ENCODE data around the gene RNU6-8. TPM values are rescaled to one million over a fixed set of nuclear protein-coding genes. Genes with fewer than 3 reads are reported as not detected.

RNU6-8 gene
- total RNA-seq = not detected

DNA sequence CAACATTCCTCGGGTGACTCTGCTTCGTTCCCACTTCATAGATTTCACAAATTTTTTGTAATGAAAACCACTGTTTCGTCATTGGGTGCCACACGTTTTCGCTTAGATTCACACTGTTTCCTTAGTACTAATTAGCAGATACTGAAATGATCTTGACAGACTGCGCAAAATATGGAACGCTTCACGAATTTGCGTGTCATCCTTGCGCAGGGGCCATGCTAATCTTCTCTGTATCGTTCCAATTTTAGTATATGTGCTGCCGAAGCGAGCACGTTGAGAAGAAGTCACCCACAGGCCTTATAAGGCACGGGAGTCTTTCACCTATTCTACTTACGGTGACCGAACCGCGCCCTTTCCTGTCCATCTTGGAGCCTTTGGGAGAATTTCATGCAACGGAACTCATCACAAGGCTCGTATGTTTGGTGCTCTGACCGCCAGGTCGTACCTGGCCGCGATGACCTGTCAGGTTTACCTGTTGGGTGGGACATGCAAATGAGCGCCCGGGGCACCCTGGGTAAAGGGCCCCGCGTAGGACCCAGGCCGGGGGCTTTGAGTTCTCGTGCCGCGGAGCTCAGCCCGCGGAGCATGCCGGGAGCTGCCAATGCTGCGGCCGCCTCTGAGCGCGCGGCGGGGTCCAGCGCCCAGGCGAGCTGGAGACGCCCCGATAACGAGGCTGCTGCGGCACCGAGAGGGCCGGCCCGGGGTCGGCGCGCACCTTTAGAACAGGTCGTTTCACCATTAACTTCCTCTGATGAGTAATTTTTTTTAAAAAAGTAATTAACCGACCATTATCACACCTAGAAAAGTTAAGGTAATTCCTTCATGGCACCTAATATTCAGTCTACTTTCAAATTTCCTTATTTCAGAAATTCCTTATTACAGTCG is at the start of gene RNU6-8:
RNU6-8 (minus strand) TSS at position 272 of the 885 bp plus-strand sequence.
- Histone ChIP-seq H3K27me3 (no peaks in the 10 kb centered on the region), H3K4me3 (peak within 1 kb of the TSS; percentile 72 to 75), H3K36me3 (no peaks in the 10 kb centered on the region), H3K27ac (peak within 1 kb of the TSS; percentile 69 to 75), H3K4me1 (no peaks in the 10 kb centered on the region), H3K9me3 (no peaks in the 10 kb centered on the region)
- peak; percentile 40 to 91 for DNase-seq (ENCODE audit: low spot score in 2 of 2)
- intact Hi-C loops (cut with DNase I) = loop anchor here (1.0 to 5.0 kb wide), 7 partner anchors 50 to 1176 kb away; partner anchors contain the start of genes AP4S1, HECTD1, NUBPL and STRN3
- TF ChIP-seq CTCF (IDR thresholded peaks at IDR 0.05) = no peak

GRCh38 chr14:32252030-32252670 is 49.1 kb upstream of the RNU6-8 start:
- H3K9me3 ChIP-seq = no peaks in the 10 kb centered on the region
- no peaks in the 10 kb centered on the region for H3K27me3 ChIP-seq
- no peak overlapping the region for H3K4me3 ChIP-seq
- H3K4me1 ChIP-seq = peaks cover 0 to 7% of the 10 kb centered on the region in 2 donors
- peak; percentile 59 to 92 (median 70) for TF ChIP-seq CTCF (IDR thresholded peaks at IDR 0.05)
- intact Hi-C loops (cut with DNase I) = loop anchor here (1.0 to 10.0 kb wide), 6 partner anchors 49 to 740 kb away; partner anchors contain the start of genes NUBPL, RNU6-7 and RNU6-8
- no peak overlapping the region for H3K27ac ChIP-seq
- no peaks in the 10 kb centered on the region for H3K36me3 ChIP-seq
- DNase-seq (ENCODE audit: low spot score in 2 of 2) = peak in 1 of 2 donors; percentile 77

DNA sequence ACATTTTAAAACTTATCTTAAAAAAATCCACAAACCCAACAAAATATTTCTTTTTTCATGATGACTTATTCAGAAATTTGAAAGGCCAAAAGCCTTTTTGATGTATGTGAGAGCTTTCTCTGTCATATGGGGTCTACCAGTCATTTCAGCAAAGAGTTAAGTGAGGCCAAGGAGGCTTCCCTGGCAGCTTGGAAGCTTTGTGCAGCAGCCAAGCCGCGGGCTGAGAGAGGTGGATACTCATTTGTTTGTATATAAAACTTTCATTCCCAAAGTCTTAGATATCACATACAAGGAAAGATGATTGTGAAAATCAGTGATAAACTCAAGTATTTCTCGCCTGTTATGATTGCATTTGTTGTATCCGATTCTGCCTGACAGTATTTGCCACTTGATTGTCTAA is 48.5 kb upstream of the RNU6-8 start:
- DNase-seq (ENCODE audit: low spot score in 2 of 2) = no peak
- H3K27me3 ChIP-seq = no peaks in the 10 kb centered on the region
- no peak overlapping the region for H3K27ac ChIP-seq
- no peaks in the 10 kb centered on the region for H3K9me3 ChIP-seq
- peaks cover 0 to 7% of the 10 kb centered on the region in 2 donors for H3K4me1 ChIP-seq
- H3K4me3 ChIP-seq = no peak overlapping the region
- H3K36me3 ChIP-seq = no peaks in the 10 kb centered on the region
- intact Hi-C loops (cut with DNase I) = loop anchor here (5.0 to 10.0 kb wide), 4 partner anchors 183 to 739 kb away; partner anchors contain the start of gene NUBPL
- TF ChIP-seq CTCF (IDR thresholded peaks at IDR 0.05) = no peak

DNA sequence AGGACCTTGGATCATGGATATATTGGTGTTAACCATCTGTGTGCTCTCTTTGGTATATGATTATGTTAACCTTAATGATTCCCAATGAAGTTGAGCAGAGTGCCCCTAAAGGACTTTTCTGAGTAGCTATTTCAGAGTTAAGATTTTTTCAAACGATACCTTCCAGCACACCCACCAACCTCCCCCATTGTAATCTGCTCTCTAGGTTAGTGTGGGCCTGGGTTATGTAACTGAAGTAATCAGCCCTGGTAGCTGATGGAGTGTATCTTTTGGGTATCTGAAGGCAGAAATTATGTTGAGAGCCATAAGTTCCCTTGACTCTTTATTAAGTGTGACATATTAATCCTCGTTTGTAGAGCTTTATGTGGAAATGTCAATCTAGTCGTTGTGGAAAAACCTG is 47.6 kb upstream of the RNU6-8 start:
- DNase-seq (ENCODE audit: low spot score in 2 of 2) = no peak
- no peak for TF ChIP-seq CTCF (IDR thresholded peaks at IDR 0.05)
- Histone ChIP-seq H3K4me1 (peaks cover 0 to 6% of the 10 kb centered on the region in 2 donors), H3K4me3 (no peak overlapping the region), H3K36me3 (no peaks in the 10 kb centered on the region), H3K9me3 (no peaks in the 10 kb centered on the region), H3K27me3 (no peaks in the 10 kb centered on the region), H3K27ac (no peak overlapping the region)
- intact Hi-C loops (cut with DNase I) = loop anchor here (5.0 to 10.0 kb wide), 4 partner anchors 184 to 738 kb away; partner anchors contain the start of gene NUBPL

DNA sequence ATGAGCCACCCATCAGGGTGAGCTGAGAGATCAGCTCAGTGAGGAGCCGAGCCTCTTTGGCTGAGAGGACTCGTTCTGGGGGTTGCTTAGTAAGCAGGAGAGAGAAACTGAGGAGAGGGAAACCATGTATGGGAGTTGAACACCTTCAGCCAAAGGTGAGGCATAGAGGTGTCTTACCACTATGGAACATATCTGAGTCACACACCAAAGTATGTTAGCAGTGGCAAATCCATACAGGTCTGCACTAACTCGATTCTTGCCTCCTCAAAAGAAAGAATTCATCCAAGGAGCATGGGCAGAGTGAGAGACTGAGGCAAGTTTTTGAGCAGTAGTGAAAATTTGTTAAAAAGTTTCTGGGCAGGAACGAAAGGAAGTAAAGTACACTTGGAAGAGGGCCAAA is 46.7 kb upstream of the RNU6-8 start:
- no peaks in the 10 kb centered on the region for H3K36me3 ChIP-seq
- H3K4me3 ChIP-seq = no peak overlapping the region
- H3K27me3 ChIP-seq = no peaks in the 10 kb centered on the region
- H3K4me1 ChIP-seq = no peaks in the 10 kb centered on the region
- intact Hi-C loops (cut with DNase I) = loop anchor here (5.0 to 10.0 kb wide), 4 partner anchors 185 to 737 kb away; partner anchors contain the start of gene NUBPL
- no peak overlapping the region for H3K27ac ChIP-seq
- no peak for DNase-seq (ENCODE audit: low spot score in 2 of 2)
- no peak for TF ChIP-seq CTCF (IDR thresholded peaks at IDR 0.05)
- no peaks in the 10 kb centered on the region for H3K9me3 ChIP-seq
